SK-N-MC (cell line): Measurements from ENCODE around the gene CST8.

Experiments
- DNase-seq: peaks from one replicate; pipeline ENCODE4 v3.0.0-alpha.2; 2011; ENCODE audit warnings: low read depth, low spot score
- H3K27ac ChIP-seq: fragments of 200-600 bp; sonication (generic); 2 replicates; pipeline ENCODE4 v1.5.1; 2016; ENCODE audit warnings: mixed run types
- H3K36me3 ChIP-seq: fragments of 200-600 bp; sonication (generic); 2 replicates; pipeline ENCODE4 v1.6.1; 2017; ENCODE audit warnings: antibody characterized with exemption, low read length, mixed read lengths; ENCODE audit not compliant: insufficient read depth
- H3K4me3 ChIP-seq: fragments of 200-600 bp; sonication (generic); 2 replicates; pipeline ENCODE4 v1.5.1; 2016
- H3K9ac ChIP-seq: fragments of 200-600 bp; sonication (generic); 2 replicates; pipeline ENCODE4 v1.8.0; 2017; ENCODE audit warnings: mixed run types, mixed read lengths; ENCODE audit not compliant: insufficient read length
- H3K9me3 ChIP-seq: fragments of 200-600 bp; sonication (generic); 2 replicates; pipeline ENCODE4 v1.6.1; 2017; ENCODE audit warnings: low read depth, mild to moderate bottlenecking, antibody characterized with exemption, low read length, moderate library complexity, mixed read lengths
- EZH2 ChIP-seq: fragments of 200-600 bp; sonication (generic); IDR thresholded peaks from one replicate; pipeline ENCODE4 v1.6.1; 2017; ENCODE audit warnings: antibody characterized with exemption
- FOXP2 ChIP-seq: optimal IDR thresholded peaks from 2 replicates; pipeline ENCODE3; 2011; ENCODE audit warnings: mild to moderate bottlenecking, moderate library complexity; ENCODE audit not compliant: insufficient read depth; ENCODE audit errors: extremely low read length, control extremely low read depth
- POLR2AphosphoS5 ChIP-seq: IDR thresholded peaks from 2 replicates; pipeline ENCODE4 v1.6.1; 2012; ENCODE audit warnings: mild to moderate bottlenecking, low read depth, low read length, borderline replicate concordance

CST8 gene

DNA sequence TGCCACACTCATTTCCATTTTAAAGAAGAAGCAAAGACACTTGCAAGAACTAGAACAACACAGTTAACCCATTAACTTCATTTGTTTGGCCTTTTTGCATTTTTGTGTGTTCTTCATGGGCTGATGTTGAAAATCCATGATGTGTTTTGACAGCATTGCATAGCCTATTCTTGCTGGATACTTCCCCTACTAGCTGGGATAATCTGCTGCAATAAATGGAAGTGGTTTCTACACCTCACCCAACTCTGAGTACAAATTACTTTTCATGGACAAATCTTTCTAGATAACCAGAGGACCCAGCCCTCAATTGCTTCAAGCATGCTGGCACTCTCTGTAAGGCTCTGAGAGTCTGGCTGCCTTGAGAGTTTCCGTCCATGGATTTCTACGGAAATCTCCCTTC, 50.9 kb downstream of the CST8 start:
- Histone ChIP-seq H3K4me3 (no peak overlapping the region), H3K36me3 (no peaks in the 10 kb centered on the region), H3K9ac (no peak overlapping the region), H3K9me3 (no peaks in the 10 kb centered on the region), H3K27ac (no peak overlapping the region)
- no peak for TF ChIP-seq EZH2
- TF ChIP-seq POLR2AphosphoS5, result no peak
- TF ChIP-seq FOXP2, result no peak
- no peak for DNase-seq

DNA sequence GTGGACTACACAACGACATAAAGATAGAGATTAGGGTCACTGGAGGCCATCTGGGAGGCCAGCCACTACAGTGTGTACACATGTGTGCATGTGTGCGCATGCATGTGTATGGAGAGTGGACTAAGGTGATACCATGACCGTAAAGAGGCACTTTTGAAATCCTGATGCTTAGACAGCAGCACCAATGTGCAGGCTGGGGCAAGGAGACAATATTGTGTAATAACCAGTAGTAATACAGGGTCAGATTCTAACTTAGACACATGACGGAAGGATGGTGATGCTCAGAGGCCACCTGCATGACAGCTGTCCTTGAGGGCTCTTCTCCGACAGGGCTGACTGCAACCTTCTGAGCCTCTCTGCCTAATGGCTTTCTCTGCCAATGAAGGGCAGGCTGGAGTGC, 51.9 kb downstream of the CST8 start:
- TF ChIP-seq FOXP2, result no peak
- no peak for TF ChIP-seq POLR2AphosphoS5
- TF ChIP-seq EZH2, result no peak
- Histone ChIP-seq H3K27ac (no peak overlapping the region), H3K4me3 (no peak overlapping the region), H3K36me3 (no peaks in the 10 kb centered on the region), H3K9me3 (no peaks in the 10 kb centered on the region), H3K9ac (no peak overlapping the region)
- no peak for DNase-seq

DNA sequence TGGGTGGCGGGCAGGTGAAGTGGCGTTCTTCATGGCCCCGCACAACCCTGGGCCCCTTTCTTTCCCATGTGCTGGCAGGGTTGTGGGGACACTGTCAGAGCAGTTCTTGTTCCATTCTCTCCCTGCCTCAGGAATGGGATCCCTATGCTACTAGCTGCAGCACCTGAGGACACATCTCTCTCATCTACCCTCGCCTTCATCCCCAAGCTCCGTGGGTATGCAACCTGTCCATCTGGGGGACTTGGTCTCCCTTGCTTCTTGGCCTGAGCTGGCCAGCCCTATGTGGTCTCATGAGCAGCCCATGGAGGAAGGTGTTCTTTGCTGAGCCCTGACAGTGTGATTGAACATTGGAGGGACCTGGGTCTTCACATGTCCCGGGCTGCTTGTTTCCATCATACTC, 53.2 kb downstream of the CST8 start:
- Histone ChIP-seq H3K4me3 (no peak overlapping the region), H3K9me3 (no peaks in the 10 kb centered on the region), H3K27ac (no peak overlapping the region), H3K9ac (no peak overlapping the region), H3K36me3 (no peaks in the 10 kb centered on the region)
- no peak for DNase-seq
- no peak for TF ChIP-seq EZH2
- TF ChIP-seq POLR2AphosphoS5, result no peak
- no peak for TF ChIP-seq FOXP2
